Testis (tissue), 5 donors: ENCODE measurements around the gene MRPS12. TPM values are rescaled to one million over a fixed set of nuclear protein-coding genes. Genes with fewer than 3 reads are reported as not detected.
A peak's percentile ranks its signal among the peaks of the same experiment; 100 is the strongest.
"Not testable (repeated sequence)": the region's sequence is repeated elsewhere in the genome, so short reads cannot be mapped to it uniquely, and the experiment has no call there.

Experiments
- DNase-seq: peaks from one replicate; pipeline ENCODE4 v3.0.0-alpha.2; 2019
- H3K27ac ChIP-seq, 2 donors: fragments of 200-600 bp; sonication (generic); one replicate each; pipeline ENCODE4 v1.5.1; 2019
- H3K27me3 ChIP-seq: fragments of 200-600 bp; sonication (generic); one replicate; pipeline ENCODE4 v1.5.1; 2019
- H3K36me3 ChIP-seq: fragments of 200-600 bp; sonication (generic); one replicate; pipeline ENCODE4 v1.5.1; 2017; ENCODE audit warnings: low read depth; ENCODE audit errors: missing control alignments
- H3K4me1 ChIP-seq: fragments of 200-600 bp; sonication (generic); one replicate; pipeline ENCODE4 v1.5.1; 2019
- H3K4me3 ChIP-seq, 2 donors: fragments of 200-600 bp; sonication (generic); one replicate each; pipeline ENCODE4 v1.5.1; 2017 to 2019
- H3K9me3 ChIP-seq: fragments of 200-600 bp; sonication (generic); one replicate; pipeline ENCODE4 v1.5.1; 2017
- POLR2A ChIP-seq: fragments of 450-650 bp; IDR thresholded peaks from one replicate; pipeline ENCODE4 v1.6.1; 2017; ENCODE audit warnings: antibody characterized with exemption, mild to moderate bottlenecking, moderate library complexity
- WGBS, 2 donors: methylation state at CpG; one replicate each; pipeline ENCODE4 v1.1.5; 2018; 5-methylcytosine and 5-hydroxymethylcytosine counted together
- intact Hi-C: fragments of 100-400 bp; cut with DNase I; formaldehyde crosslinking; loops from one replicate; pipeline ENCODE4 v1.15.1; 2023; ENCODE audit warnings: low total_unique reads
- long read RNA-seq, 2 donors: transcript quantifications; one replicate each; lab custom pipeline, GENCODE V29; 2026
- polyA plus RNA-seq: library from polyadenylated mRNA; stranded (reverse); fragments of 350-450 nt; fragmentation: Illumina TruSeq; extraction: RNeasy Lipid Tissue Mini Kit (QIAGEN cat#74804); gene quantifications from one replicate; pipeline ENCODE4 v1.2.3, GENCODE V29; 2014; ENCODE audit warnings: low read depth, low replicate concordance; ENCODE audit not compliant: insufficient read depth
- total RNA-seq, 2 donors: library from RNA; depleted of rRNA; stranded (reverse); fragments of >200 nt; gene quantifications; one replicate each; pipeline ENCODE4 v1.2.3, GENCODE V29; 2016
- TF ChIP-seq, protein P1 (sequence below), 3 experiments: fragments of 450-650 bp in 2 of 3; fragments of 200-600 bp in 1 of 3; sonication (generic) in 1 of 3; IDR thresholded peaks; one replicate each; pipeline ENCODE4 v1.5.1; 2016 to 2019; ENCODE audit warnings: antibody characterized with exemption in 3 of 3, mild to moderate bottlenecking in 2 of 3, moderate library complexity in 1 of 3

MRPS12 gene
- total RNA-seq: 10 to 100 TPM; 48.3 to 49.6 TPM
- 31.1 TPM for polyA plus RNA-seq
- long read RNA-seq, donor 1, transcript MRPS12-202 (3 exons, 929 nt): minor isoform, 8 of 26 reads
- long read RNA-seq, donor 1, transcript MRPS12-201 (3 exons, 1,207 nt): major isoform, 15 of 26 reads
- long read RNA-seq, donor 1, partial matches to known transcripts: 0 of 26 reads
- long read RNA-seq, donor 1, other reads (novel, unspliced or antisense): 0 of 26 reads
- long read RNA-seq, donor 2, transcript MRPS12-201 (3 exons, 1,207 nt): major isoform, 16 of 24 reads
- long read RNA-seq, donor 2, transcript MRPS12-203 (2 exons, 1,220 nt): minor isoform, 5 of 24 reads
- long read RNA-seq, donor 2, partial matches to known transcripts: 0 of 24 reads
- long read RNA-seq, donor 2, other reads (novel, unspliced or antisense): 0 of 24 reads

DNA sequence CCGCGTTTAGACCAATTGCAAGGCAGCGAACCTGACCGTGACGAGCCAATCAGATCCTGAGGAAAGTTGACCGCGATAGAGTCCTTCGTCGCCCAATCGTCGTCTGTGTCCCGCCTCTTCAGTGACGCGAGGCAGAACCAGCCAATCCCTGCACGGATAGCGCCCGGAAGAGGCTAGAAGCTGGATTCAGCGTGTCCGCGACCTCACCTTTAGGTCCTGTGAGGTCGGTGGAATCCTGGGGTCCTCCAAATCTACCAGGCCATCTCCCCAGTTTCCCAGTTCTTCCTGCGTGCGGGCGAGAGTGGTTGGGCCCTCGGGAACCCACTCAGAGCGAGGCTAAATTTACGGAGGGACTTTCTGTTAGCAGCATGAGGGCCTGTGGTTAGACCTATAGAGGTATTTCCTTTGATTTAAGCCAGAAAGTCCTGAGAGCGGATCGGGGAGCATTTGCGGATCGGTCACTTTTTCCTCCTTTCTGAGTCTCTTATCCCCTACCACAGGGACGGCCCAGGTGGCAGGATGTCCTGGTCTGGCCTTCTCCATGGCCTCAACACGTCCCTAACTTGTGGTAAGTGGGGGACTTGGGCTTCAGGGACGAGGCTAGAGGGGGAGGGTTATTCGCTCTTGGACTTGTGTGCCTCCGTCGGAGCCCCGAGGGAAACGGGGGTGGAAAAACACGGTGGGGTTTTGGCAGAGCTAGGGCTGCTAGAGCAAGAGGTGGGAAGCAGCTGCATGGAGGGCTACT is at the start of gene MRPS12:
TSS of gene MRPS12 (plus strand) at position 169 of the 745 bp plus-strand sequence. CDS start at position 520, 351 bp downstream.
- H3K4me3 ChIP-seq: peak within 1 kb of the TSS; percentile 65 to 69
- peaks cover 19% of the 10 kb centered on the region for H3K4me1 ChIP-seq
- intact Hi-C loops: no loop called here
- H3K27me3 ChIP-seq: no peaks in the 10 kb centered on the region
- no peaks in the 10 kb centered on the region for H3K9me3 ChIP-seq
- H3K27ac ChIP-seq: peak within 1 kb of the TSS; percentile 63 to 88
- DNase-seq: peak; percentile 100
- WGBS, 2 donors: 0% methylated on average over 18 to 40 of the region's 40 CpGs
- TF ChIP-seq POLR2A: no peak
- TF ChIP-seq, protein P1, sequence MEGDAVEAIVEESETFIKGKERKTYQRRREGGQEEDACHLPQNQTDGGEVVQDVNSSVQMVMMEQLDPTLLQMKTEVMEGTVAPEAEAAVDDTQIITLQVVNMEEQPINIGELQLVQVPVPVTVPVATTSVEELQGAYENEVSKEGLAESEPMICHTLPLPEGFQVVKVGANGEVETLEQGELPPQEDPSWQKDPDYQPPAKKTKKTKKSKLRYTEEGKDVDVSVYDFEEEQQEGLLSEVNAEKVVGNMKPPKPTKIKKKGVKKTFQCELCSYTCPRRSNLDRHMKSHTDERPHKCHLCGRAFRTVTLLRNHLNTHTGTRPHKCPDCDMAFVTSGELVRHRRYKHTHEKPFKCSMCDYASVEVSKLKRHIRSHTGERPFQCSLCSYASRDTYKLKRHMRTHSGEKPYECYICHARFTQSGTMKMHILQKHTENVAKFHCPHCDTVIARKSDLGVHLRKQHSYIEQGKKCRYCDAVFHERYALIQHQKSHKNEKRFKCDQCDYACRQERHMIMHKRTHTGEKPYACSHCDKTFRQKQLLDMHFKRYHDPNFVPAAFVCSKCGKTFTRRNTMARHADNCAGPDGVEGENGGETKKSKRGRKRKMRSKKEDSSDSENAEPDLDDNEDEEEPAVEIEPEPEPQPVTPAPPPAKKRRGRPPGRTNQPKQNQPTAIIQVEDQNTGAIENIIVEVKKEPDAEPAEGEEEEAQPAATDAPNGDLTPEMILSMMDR (IDR thresholded peaks at IDR 0.05): no peak
- no peaks in the 10 kb centered on the region for H3K36me3 ChIP-seq

DNA sequence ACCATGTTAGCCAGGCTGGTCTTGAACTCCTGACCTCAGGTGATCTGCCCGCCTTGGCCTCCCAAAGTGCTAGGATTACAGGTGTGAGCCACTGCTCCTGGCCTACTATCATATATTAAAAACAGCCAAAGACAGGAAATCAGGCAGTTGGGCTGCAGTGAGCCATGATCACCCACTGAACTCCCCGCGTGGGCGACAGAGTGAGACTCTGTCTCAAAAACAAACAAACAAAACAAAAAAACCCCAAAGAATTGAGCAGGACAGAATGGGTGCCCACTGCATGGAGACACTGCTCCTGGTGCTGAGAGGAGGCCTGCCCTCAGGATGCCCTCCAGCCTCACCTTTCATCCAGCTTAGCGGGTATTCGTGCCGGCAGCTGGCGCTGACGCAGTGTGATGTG is 47.5 kb upstream of the MRPS12 start:
- TF ChIP-seq, protein P1 (IDR thresholded peaks at IDR 0.05): no peak
- TF ChIP-seq POLR2A: no peak
- 94 to 95% methylated on average over 9 of the region's 9 CpGs for WGBS, 2 donors
- no peaks in the 10 kb centered on the region for H3K27me3 ChIP-seq
- intact Hi-C loops: no loop called here
- H3K36me3 ChIP-seq: no peaks in the 10 kb centered on the region
- peaks cover 11% of the 10 kb centered on the region for H3K4me1 ChIP-seq
- DNase-seq: no peak
- no peak overlapping the region for H3K4me3 ChIP-seq
- peak overlapping the region in 1 of 2 donors; percentile 1 for H3K27ac ChIP-seq
- no peaks in the 10 kb centered on the region for H3K9me3 ChIP-seq

DNA sequence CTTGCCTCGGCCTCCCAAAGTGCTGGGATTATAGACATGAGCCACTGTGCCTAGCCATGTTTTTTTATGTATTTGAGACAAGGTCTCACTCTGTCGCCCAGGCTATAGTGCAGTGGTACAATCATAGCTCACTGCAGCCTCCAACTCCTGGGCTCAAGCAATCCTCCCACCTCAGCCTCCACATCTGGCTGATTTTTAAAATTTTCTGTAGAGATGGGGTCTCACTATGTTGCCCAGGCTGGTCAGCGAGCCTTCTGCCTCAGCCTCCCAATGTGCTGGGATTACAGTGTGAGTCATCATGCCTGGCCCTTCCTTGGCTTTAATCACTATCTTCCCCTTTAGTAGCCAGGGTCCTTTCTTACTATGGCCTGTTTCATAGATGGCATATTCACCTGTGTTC is 46.1 kb upstream of the MRPS12 start:
- H3K27me3 ChIP-seq, H3K9me3 ChIP-seq, H3K36me3 ChIP-seq, H3K4me3 ChIP-seq, DNase-seq, intact Hi-C loops: not testable (repeated sequence)
- Histone ChIP-seq H3K27ac (peak overlapping the region; percentile 48 to 68), H3K4me1 (peaks cover 11% of the 10 kb centered on the region)
- WGBS, 2 donors: 96 to 97% methylated on average over 3 of the region's 3 CpGs

DNA sequence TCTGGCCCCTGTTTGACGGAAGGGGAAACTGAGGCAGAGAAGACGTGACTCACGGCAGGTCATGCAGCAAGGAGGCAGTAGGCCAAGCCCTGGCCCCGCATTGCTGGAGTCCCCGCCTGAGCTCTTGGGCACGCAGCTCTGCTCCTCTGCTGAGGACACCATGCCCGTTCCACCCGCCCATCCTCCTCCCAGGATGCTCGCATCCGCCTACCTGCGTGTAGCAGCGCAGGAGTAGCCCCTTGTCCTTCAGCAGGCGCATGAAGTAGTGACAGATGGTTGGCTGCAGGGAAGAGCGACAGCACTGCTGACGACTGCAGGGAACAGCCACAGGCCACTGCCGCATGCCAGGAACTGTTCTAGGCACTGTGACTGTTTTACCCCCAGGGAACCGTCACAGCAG is 41.9 kb upstream of the MRPS12 start:
- peaks cover 25% of the 10 kb centered on the region for H3K4me1 ChIP-seq
- intact Hi-C loops: no loop called here
- no peaks in the 10 kb centered on the region for H3K27me3 ChIP-seq
- H3K27ac ChIP-seq: no peak overlapping the region
- no peak for DNase-seq
- WGBS, 2 donors: 93 to 94% methylated on average over 15 to 17 of the region's 17 CpGs
- no peak for TF ChIP-seq POLR2A
- TF ChIP-seq, protein P1 (IDR thresholded peaks at IDR 0.05): no peak
- no peaks in the 10 kb centered on the region for H3K36me3 ChIP-seq
- no peak overlapping the region for H3K4me3 ChIP-seq
- no peaks in the 10 kb centered on the region for H3K9me3 ChIP-seq

DNA sequence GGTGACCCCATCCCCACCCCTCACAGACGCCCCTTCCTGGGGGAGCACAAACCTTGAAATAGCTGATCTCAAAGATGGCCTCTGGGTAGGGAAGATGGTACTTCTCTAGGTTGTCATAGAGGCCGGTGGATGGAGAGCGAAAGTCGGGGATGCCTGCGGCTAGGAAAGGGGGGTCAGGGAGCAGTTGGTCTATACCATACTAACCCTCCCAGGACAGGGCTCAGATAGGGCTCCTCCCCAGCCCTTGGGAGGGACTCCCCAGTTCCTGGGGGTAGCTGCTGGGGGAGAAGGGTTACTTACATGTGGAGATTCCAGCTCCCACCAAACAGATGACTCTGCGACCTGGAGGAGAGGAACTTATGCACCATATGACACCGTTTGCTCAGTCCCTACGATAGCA is 40.9 kb upstream of the MRPS12 start:
- Histone ChIP-seq H3K4me1 (peaks cover 30% of the 10 kb centered on the region), H3K27ac (no peak overlapping the region), H3K4me3 (no peak overlapping the region), H3K27me3 (no peaks in the 10 kb centered on the region), H3K36me3 (no peaks in the 10 kb centered on the region), H3K9me3 (no peaks in the 10 kb centered on the region)
- TF ChIP-seq, protein P1 (IDR thresholded peaks at IDR 0.05): no peak
- TF ChIP-seq POLR2A: no peak
- DNase-seq: no peak
- intact Hi-C loops: no loop called here
- WGBS, 2 donors: 92 to 100% methylated on average over 3 to 8 of the region's 8 CpGs
